Smooth muscle cell (in vitro differentiated cells): ENCODE measurements around the gene CABLES1. TPM values are rescaled to one million over a fixed set of nuclear protein-coding genes. Genes with fewer than 3 reads are reported as not detected.

ENCODE experiments used
- DNase-seq: peaks from one replicate; lab custom pipeline; 2025; ENCODE audit not compliant: unreplicated experiment; lab: John Stamatoyannopoulos, UW
- H2AFZ ChIP-seq: fragments of 200-600 bp; sonication (generic); 2 replicates; pipeline ENCODE4 v1.6.0; 2016; ENCODE audit warnings: antibody characterized with exemption, low read depth, mild to moderate bottlenecking
- H3F3A ChIP-seq: fragments of 200-600 bp; sonication (generic); 2 replicates; pipeline ENCODE4 v1.6.0; 2017; ENCODE audit warnings: antibody characterized with exemption, low read depth
- H3K27ac ChIP-seq: fragments of 200-600 bp; sonication (generic); 2 replicates; pipeline ENCODE4 v1.5.1; 2016; ENCODE audit warnings: low read depth, mild to moderate bottlenecking
- H3K27me3 ChIP-seq: fragments of 200-600 bp; sonication (generic); 2 replicates; pipeline ENCODE4 v1.6.1; 2016; ENCODE audit warnings: low read depth, mild to moderate bottlenecking
- H3K36me3 ChIP-seq: fragments of 200-600 bp; sonication (generic); 2 replicates; pipeline ENCODE4 v1.5.1; 2016; ENCODE audit warnings: low read depth
- H3K4me1 ChIP-seq: fragments of 200-600 bp; sonication (generic); 2 replicates; pipeline ENCODE4 v1.5.1; 2016; ENCODE audit warnings: low read depth
- H3K4me2 ChIP-seq: fragments of 200-600 bp; sonication (generic); 2 replicates; pipeline ENCODE4 v1.6.0; 2016; ENCODE audit warnings: mild to moderate bottlenecking
- H3K4me3 ChIP-seq: fragments of 200-600 bp; sonication (generic); 2 replicates; pipeline ENCODE4 v1.5.1; 2016; ENCODE audit warnings: mild to moderate bottlenecking
- H3K79me2 ChIP-seq: fragments of 200-600 bp; sonication (generic); 2 replicates; pipeline ENCODE4 v1.6.0; 2016; ENCODE audit warnings: low read depth, mild to moderate bottlenecking
- H3K9ac ChIP-seq: fragments of 200-600 bp; sonication (generic); 2 replicates; pipeline ENCODE4 v1.6.0; 2016; ENCODE audit warnings: low read depth
- H3K9me3 ChIP-seq: fragments of 200-600 bp; sonication (generic); replicated peaks from 2 replicates; pipeline ENCODE4 v1.5.1; 2016; ENCODE audit warnings: low read depth
- H4K20me1 ChIP-seq: fragments of 200-600 bp; sonication (generic); 2 replicates; pipeline ENCODE4 v1.6.0; 2016; ENCODE audit warnings: low read depth
- WGBS: methylation state at CpG from one replicate; pipeline ENCODE4 v1.1.7; 2016; ENCODE audit warnings: low lambda C conversion rate; 5-methylcytosine and 5-hydroxymethylcytosine counted together
- polyA plus RNA-seq: library from polyadenylated mRNA; unstranded; fragments of >200 nt; fragmentation: Nextera tagmentation; extraction: Ambion mirVana; gene quantifications from 2 replicates; pipeline ENCODE4 v1.2.1, GENCODE V29; 2016
- total RNA-seq: library from RNA; depleted of rRNA; stranded (reverse); fragments of >200 nt; gene quantifications from 2 replicates; pipeline ENCODE4 v1.2.3, GENCODE V29; 2014
- TF ChIP-seq, protein P1 (sequence below): fragments of 200-600 bp; sonication (generic); IDR thresholded peaks from 2 replicates; pipeline ENCODE4 v1.5.1; 2017; ENCODE audit warnings: borderline replicate concordance, mild to moderate bottlenecking, antibody characterized with exemption; ENCODE audit not compliant: insufficient read depth, poor library complexity, severe bottlenecking

The CABLES1 gene
- total and polyA plus RNA-seq, 2 experiments from 2014 or later = 1.2 to 2.4 TPM

DNA sequence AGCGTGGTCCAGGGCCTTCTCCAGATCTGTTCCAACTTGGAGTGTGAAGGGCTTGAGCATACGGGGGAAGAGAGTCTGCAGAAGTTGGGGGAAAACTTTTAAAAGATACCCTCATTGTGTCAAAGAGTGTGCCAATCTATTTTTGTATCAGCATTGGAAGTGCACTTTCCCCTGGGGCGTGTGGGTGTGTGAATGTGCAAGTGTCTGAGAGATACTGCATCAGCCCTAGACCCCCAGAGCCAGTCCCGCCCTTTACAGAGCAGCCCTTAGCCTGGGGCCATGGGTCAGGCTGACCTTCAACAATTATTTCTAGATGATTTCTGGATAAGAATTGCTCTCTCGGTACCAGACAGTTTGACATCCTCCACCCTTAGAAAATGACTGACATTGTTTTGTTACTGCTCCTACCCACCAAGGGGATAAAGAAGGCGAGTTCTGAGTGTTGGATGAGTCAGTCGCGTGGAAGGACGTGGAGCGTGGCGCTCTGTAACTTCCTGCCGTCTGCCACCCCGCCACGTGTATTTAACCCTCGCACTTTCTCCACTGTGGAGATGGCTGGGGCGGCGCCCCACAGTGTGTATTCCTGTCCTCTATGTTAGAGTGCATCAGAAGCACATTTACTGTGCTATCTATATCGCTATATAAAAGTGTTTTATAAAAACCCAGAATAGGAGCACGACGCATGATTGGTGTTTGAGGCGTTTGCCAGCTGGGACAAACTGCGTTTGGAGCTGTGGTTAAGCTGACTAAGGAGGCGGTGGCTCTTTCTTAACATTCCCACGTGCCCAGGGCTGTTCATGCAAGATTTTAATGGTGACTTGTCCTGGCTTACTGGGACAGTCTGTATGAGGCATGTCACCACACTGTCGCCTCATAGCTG lies 122.6 kb downstream of the CABLES1 start:
- TF ChIP-seq, protein P1, sequence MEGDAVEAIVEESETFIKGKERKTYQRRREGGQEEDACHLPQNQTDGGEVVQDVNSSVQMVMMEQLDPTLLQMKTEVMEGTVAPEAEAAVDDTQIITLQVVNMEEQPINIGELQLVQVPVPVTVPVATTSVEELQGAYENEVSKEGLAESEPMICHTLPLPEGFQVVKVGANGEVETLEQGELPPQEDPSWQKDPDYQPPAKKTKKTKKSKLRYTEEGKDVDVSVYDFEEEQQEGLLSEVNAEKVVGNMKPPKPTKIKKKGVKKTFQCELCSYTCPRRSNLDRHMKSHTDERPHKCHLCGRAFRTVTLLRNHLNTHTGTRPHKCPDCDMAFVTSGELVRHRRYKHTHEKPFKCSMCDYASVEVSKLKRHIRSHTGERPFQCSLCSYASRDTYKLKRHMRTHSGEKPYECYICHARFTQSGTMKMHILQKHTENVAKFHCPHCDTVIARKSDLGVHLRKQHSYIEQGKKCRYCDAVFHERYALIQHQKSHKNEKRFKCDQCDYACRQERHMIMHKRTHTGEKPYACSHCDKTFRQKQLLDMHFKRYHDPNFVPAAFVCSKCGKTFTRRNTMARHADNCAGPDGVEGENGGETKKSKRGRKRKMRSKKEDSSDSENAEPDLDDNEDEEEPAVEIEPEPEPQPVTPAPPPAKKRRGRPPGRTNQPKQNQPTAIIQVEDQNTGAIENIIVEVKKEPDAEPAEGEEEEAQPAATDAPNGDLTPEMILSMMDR = no peak
- Histone ChIP-seq H3K4me1 (peaks cover 26% of the 10 kb centered on the region), H3K36me3 (no peaks in the 10 kb centered on the region), H4K20me1 (no peaks in the 10 kb centered on the region), H3F3A (peaks cover 9% of the 10 kb centered on the region), H2AFZ (no peak overlapping the region), H3K9ac (no peak overlapping the region), H3K9me3 (no peaks in the 10 kb centered on the region), H3K4me3 (no peak overlapping the region), H3K27ac (peak overlapping the region; percentile 87), H3K79me2 (no peaks in the 10 kb centered on the region), H3K4me2 (peak overlapping the region; percentile 79), H3K27me3 (no peaks in the 10 kb centered on the region)
- no peak for DNase-seq
- 43% methylated on average over 25 of the region's 25 CpGs for WGBS

DNA sequence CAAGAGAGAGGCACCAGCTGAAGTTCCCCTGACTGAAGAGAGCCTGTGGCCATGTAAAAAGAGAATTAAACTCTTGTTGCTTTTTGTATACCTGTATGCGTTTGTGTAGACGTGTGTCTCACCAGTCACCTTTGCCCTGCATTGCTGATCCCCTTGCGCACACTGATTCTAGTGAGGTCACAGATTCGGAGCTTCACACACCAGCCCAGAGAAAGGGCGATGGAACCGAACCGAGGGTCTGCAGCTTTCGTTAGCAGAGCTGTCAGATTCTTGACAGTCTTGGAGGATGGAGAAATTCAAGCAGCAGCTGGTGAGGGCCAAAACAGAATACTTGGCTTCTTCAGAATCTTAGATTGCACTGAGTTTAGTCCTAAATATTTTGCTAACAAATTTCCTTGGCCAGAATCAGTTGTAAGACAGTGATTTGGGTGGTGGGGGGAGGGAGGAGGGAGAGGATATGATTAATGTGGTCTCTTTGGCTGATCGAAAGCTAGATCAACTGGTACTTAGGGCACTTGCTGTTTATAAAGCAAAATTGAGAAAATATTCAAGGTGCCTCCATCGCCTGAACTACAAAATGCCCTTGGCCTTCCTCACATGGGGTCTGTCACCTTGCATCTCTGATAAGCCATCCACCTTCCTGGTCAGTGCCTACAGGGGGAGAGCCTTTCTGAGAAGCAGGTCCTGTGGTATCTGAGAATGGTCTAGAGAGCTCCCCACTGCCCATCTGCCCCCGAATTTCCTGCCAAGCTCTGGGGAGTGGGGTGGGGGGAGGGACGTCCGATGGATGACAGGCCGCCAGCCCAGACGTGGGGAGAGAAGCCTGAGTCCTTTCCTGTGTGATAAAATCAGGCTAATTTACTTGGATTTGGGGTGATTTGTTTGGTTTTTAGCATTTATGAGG lies 123.5 kb downstream of the CABLES1 start:
- no peaks in the 10 kb centered on the region for H3K79me2 ChIP-seq
- peak overlapping the region; percentile 54 for H3K9ac ChIP-seq
- H3K4me3 ChIP-seq = no peak overlapping the region
- H3K27me3 ChIP-seq = no peaks in the 10 kb centered on the region
- no peak for DNase-seq
- H2AFZ ChIP-seq = no peak overlapping the region
- H3K27ac ChIP-seq = peak overlapping the region; percentile 87
- H3K36me3 ChIP-seq = no peaks in the 10 kb centered on the region
- WGBS = 71% methylated on average over 15 of the region's 15 CpGs
- H3K4me1 ChIP-seq = peaks cover 26% of the 10 kb centered on the region
- H3K9me3 ChIP-seq = no peaks in the 10 kb centered on the region
- H3F3A ChIP-seq = peaks cover 9% of the 10 kb centered on the region
- no peaks in the 10 kb centered on the region for H4K20me1 ChIP-seq
- TF ChIP-seq, protein P1 = no peak
- peak overlapping the region; percentile 79 for H3K4me2 ChIP-seq

DNA sequence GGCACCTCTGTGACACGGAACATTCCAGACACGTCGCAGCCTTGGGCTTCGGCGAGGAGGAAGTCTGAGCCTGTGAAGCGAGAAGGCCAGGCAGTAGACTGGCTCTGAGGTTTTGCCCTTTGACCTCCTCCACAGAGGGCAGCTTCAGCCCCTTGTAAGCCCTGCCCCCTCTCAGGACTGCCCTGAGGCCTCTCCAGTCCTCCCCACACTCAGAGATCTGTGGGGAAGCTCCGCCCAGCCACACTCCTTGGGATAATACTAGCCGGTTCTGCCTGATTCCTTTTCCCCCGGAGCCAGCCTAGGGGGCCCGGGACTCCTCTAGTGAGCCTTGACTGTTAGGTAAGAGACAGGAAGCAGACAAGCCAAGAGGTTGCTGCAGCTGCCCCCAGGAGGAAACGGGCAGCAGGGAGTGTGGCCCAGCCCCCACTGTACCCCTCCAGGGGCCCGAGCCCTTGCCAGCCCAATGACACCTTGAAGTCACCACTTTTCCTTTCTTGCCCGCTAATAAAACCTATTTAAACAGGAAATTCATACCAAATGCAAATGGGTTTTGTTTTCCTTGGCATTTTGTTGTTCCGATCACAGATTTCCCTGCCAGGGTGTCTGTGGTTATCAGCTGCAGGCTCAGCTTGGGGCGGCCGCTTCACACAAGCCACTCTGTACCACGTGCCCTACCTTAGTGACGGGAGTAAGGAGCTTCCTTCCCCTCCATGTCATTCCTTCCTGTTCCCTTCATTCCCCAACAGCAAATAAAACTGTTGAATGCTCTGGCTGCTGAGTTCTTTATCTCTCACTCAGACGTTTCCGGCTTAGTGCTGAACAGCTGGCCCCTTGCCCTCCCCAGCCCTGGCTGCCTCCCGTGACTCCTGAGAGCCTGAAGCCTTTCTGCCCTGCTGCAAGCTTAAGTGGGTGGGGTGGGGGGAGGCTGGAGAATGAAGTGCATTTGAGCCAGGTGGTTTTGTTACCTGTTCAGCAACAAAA lies 124.7 kb downstream of the CABLES1 start:
- Histone ChIP-seq H3K79me2 (no peaks in the 10 kb centered on the region), H3F3A (peaks cover 9% of the 10 kb centered on the region), H3K36me3 (no peaks in the 10 kb centered on the region), H3K27me3 (no peaks in the 10 kb centered on the region), H4K20me1 (no peaks in the 10 kb centered on the region), H3K27ac (peak overlapping the region; percentile 87), H3K9me3 (no peaks in the 10 kb centered on the region), H3K4me2 (peak overlapping the region; percentile 79), H3K9ac (peak overlapping the region; percentile 54), H3K4me3 (peak overlapping the region; percentile 7), H3K4me1 (peaks cover 26% of the 10 kb centered on the region), H2AFZ (peak overlapping the region; percentile 16)
- TF ChIP-seq, protein P1 = no peak
- DNase-seq = peak; percentile 30
- 5% methylated on average over 21 of the region's 21 CpGs for WGBS
